GM21367 (cell line): Measurements from ENCODE around the gene SPTBN1.

Experiments used
- ATAC-seq: cut with Tn5 transposase; IDR thresholded peaks from one replicate; pipeline ENCODE4 v1.9.1; 2021; ENCODE audit not compliant: unreplicated experiment

The SPTBN1 gene

DNA sequence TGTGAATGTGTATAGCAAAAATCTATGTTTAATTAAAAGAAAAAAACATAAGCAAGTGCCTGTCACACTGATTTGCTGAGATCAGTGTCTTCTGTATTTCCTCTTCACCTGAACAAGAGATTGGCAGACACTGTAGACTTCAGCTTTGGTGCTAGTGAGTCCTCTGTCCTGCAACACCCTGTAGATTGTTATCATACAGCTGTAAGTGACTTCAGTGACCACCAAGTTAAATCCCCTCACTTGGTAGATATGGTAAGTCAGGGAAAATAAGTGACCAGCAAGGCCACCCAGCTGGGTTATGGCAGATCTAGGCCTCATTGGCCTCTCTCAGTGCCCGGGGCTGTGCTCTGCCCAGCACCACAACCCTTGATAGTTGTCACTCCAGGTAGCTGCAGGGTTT is 147.7 kb downstream of the SPTBN1 start:
- ATAC-seq = no peak

GRCh38 chr2:54604871-54605270 is 148.7 kb downstream of the SPTBN1 start:
- no peak for ATAC-seq

DNA sequence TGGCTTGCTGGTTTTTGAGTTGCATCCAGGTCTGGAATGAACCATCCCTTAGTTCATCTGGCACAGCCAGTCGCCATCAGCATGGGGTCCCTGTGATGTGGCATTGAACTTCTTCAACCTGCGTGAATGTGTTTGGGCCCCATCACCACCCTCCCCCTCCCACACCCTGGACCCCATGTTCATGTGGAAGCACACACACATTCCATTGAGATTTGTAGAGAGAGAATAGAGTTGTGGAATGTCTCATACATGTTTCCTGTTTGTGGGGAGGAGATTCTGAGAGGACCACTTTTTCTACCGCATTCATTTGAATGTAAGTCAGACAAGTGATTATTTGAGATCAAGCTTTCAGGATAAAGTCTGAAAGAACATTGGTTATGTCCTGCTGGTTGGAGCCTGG is 149.7 kb downstream of the SPTBN1 start:
- ATAC-seq = no peak

GRCh38 chr2:54606393-54606958 is 150.3 kb downstream of the SPTBN1 start:
- ATAC-seq = no peak

GRCh38 chr2:54608224-54608623 is 152.1 kb downstream of the SPTBN1 start:
- ATAC-seq = no peak

DNA sequence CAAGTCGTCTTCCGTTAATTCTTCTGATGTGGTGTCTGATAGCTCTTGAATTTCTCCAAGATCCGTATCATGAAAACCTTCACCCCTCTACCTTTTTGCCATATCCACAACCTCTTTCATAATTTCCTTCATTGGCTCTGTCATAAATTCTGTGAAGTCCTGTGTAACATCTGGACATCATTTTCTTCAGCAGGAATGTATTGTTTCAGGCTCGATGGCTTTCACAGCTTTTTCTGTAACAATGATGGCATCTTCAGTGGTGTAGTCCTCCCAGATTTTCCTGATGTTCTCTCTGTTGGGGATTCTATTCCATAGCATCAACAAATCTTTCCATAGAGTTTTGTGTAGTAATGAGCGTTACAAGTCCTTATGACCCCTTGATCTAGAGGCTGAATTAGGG is 153.1 kb downstream of the SPTBN1 start:
- ATAC-seq = no peak

DNA sequence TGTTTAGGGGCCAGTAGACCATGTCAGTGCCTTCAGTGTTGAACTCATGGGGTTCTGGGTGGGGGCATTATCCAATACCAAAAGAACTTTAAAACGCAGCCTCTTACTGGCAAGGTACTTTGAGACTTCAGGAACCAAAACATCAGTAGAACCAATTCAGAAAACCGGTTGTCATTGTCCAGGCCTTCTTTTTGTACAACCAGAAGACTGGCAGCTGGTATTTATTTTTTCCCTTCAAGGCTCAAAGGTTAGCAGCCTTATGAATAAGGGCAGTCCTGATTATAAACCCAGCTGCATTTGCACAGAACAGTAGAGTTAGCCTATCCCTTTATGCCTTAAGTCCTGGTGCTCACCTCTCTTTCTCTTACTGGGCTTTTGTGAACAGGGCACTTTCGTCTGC is 153.5 kb downstream of the SPTBN1 start:
- ATAC-seq = no peak

DNA sequence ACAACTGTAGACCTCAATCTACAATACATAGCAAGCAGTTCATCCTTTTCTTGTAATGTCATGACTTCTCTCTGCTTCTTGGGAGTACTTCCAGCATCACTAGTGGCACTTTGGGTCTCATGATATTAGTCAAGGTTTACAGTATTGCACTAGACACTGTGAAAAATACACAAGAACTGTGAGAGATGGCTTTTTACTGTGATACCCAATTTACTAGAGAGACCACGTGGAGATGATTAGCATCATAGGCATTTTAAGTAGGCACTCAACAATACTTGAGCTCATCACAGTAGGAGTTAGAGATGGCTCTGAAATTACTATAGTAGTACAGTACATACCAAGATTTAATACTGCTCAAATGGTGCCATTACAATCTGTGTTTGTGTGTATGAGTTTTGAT is 154.6 kb downstream of the SPTBN1 start:
- ATAC-seq = no peak

- ATAC-seq = no peak
Measured at GRCh38 chr2:54611830-54612545, 155.9 kb downstream of the SPTBN1 start.

GRCh38 chr2:54613386-54613785 is 157.3 kb downstream of the SPTBN1 start:
- no peak for ATAC-seq

- no peak for ATAC-seq
Measured at GRCh38 chr2:54613794-54614257, 157.7 kb downstream of the SPTBN1 start.

DNA sequence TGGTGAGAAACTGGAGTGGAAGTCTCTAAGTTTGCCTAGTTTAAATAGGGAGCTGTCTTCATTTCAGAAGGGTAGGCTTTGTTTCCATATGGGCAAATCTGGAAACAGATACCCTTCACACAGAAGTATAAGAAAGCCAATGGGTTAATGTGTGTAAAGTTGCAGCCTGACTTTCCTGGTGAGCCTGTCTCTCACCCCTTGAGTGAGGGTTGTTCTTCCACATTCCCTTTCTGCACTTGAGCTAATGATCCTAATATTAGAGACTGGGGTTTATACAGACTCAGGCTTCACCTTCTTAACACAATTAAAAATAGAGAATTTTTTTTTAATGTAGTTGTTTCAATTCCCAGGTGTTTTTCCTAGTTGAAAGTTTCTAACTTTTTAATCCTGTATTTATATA is 158.7 kb downstream of the SPTBN1 start:
- ATAC-seq = no peak

- ATAC-seq = no peak
Measured at GRCh38 chr2:54615832-54616534, 159.9 kb downstream of the SPTBN1 start.

DNA sequence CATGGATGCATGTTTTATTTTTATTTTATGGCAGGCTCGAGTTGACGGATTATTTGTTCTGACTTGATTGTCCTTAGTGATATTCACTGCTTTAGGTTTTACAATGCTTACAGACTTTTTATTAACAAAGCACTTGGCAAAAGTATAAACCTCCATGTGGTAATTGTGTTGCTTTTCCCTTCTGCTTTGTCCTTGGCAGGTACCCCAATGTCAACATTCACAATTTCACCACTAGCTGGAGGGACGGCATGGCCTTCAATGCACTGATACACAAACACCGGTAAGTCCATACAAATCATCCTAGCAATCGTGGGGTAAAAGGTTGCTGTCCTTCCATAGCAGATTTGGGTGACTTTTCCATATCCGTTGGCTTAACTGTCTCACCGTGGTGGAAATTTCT is 161.3 kb downstream of the SPTBN1 start:
- ATAC-seq = no peak

GRCh38 chr2:54618646-54619565 is 162.8 kb downstream of the SPTBN1 start:
- no peak for ATAC-seq

DNA sequence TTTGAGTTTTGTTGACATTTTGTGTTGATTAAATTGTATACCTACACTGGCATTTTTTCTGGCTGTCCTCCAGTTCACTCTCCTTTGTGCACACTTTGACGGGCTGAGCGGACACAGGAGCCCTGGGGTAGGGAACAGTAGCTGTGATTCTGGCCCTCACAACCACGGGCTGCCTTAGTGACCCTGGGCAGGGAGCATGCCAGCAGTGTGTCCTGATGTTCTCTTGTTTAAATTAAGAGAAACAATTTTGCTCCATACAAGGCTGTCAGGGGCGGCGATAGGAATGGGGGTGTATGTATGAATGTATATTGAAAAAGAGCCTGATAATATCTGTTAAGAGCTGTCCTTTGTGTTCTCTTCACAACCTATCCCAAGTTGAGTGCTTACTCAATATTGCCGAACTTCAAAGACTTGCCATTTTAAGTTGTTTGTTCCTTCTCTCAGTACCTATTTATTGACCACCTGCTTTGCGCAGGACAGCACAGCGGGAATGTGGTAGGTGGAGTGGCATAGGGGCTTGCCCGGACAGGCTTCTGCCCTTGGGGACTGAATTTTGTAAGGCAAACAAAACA is 163.6 kb downstream of the SPTBN1 start:
- ATAC-seq = no peak

GRCh38 chr2:54620948-54621347 is 164.8 kb downstream of the SPTBN1 start:
- no peak for ATAC-seq

- ATAC-seq = no peak
Measured at GRCh38 chr2:54624591-54625071, 168.5 kb downstream of the SPTBN1 start.

- no peak for ATAC-seq
Measured at GRCh38 chr2:54626131-54626530, 170.0 kb downstream of the SPTBN1 start.

DNA sequence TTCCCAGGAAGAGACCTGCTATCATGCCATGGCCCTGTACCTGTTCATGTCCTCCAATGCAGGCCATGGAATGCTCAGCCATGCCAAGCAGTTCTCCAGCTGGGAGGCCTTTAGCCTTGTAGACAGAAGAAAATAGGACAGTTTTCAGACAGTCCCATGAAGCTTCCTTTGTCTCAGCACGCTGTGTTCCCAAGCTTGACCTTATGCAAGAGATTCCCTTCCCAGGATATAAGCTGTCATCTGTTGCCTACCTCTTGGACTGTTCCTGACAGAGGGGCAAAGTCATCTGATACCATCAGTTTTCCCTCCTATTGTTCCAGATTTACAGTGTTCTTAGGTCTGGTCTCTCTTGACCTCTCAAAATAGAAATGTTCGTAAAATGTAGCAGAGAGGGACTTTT is 170.8 kb downstream of the SPTBN1 start:
- ATAC-seq = no peak

- no peak for ATAC-seq
Measured at GRCh38 chr2:54627973-54628372, 171.8 kb downstream of the SPTBN1 start.
